Colonic mucosa (tissue), 4 donors: ENCODE measurements around the gene HHIP. TPM values are rescaled to one million over a fixed set of nuclear protein-coding genes. Genes with fewer than 3 reads are reported as not detected.

Experiments
- DNase-seq: peaks from one replicate; pipeline ENCODE4 v3.0.0-alpha.2; 2020
- H3K27ac ChIP-seq: fragments of 200-600 bp; one replicate; pipeline ENCODE4 v1.8.0; 2021
- H3K27me3 ChIP-seq: fragments of 200-600 bp; one replicate; pipeline ENCODE4 v1.8.0; 2021
- H3K36me3 ChIP-seq: fragments of 200-600 bp; one replicate; pipeline ENCODE4 v1.8.0; 2021
- H3K4me1 ChIP-seq: fragments of 200-600 bp; one replicate; pipeline ENCODE4 v1.8.0; 2021; ENCODE audit warnings: mild to moderate bottlenecking
- H3K4me3 ChIP-seq: fragments of 200-600 bp; one replicate; pipeline ENCODE4 v1.8.0; 2021
- H3K9ac ChIP-seq, 2 donors: one replicate each; pipeline ENCODE4 v1.7.0; 2013; ENCODE audit warnings: control low read depth in 2 of 2, low read depth in 2 of 2, low read length in 2 of 2
- H3K9me3 ChIP-seq: fragments of 200-600 bp; one replicate; pipeline ENCODE4 v1.8.0; 2021
- CTCF ChIP-seq: fragments of 200-600 bp; IDR thresholded peaks from one replicate; pipeline ENCODE4 v1.8.0; 2022; ENCODE audit warnings: antibody characterized with exemption, mild to moderate bottlenecking
- intact Hi-C: fragments of 100-400 bp; cut with DNase I; formaldehyde crosslinking; loops from one replicate; pipeline ENCODE4 v1.14.1; 2022
- total RNA-seq, 2 donors: library from RNA; stranded (reverse); fragmentation: NEBNext Ultra II Directional in 1 of 2; extraction: Animal tissue kit (Norgen Biotek cat#: 25700) in 1 of 2; gene quantifications; one replicate each; pipeline ENCODE4 v1.2.1, GENCODE V29; 2021
- donor health status: healthy.
- donor health status: DM: no; HTN: no; CAD: no.
- donor health status: DM: no; HTN: no; CAD: no.

HHIP gene
- total RNA-seq, 2 donors from 2014 or later: 4.2 to 5.9 TPM

GRCh38 chr4:144656850-144657249, 10.9 kb downstream of the HHIP start:
- H3K9ac ChIP-seq: no peak overlapping the region
- no peaks in the 10 kb centered on the region for H3K36me3 ChIP-seq
- TF ChIP-seq CTCF: no peak
- no peak overlapping the region for H3K27ac ChIP-seq
- no peaks in the 10 kb centered on the region for H3K9me3 ChIP-seq
- H3K4me3 ChIP-seq: no peak overlapping the region
- H3K4me1 ChIP-seq: no peaks in the 10 kb centered on the region
- no peak for DNase-seq
- H3K27me3 ChIP-seq: no peaks in the 10 kb centered on the region
- intact Hi-C loops: no loop called here

DNA sequence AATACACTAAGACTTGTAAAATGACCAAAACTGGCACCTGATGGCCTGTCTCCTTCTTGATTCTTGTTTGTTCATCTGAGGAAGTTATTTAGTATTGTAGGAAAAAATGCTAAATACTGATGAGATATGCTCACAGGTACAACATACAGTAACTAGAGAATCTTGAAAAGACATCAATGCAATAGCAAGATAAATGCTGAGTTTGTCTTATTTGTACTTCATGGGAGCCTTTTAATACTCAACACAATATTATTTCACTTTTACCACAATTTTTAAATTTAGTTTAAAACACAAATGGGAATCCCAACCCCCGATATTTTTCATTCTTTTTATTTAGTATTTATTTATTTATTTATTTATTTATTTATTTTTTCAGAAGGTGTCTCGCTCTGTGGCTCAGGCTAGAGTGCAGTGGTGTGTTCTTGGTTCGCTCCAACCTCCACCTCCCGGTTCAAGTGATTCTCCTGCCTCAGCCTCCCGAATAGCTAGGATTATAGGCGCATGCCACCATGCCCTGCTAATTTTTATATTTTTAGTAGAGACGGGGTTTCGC, 12.1 kb downstream of the HHIP start:
- intact Hi-C loops: no loop called here
- H3K9me3 ChIP-seq: no peaks in the 10 kb centered on the region
- H3K9ac ChIP-seq: no peak overlapping the region
- H3K27ac ChIP-seq: no peak overlapping the region
- no peak overlapping the region for H3K4me3 ChIP-seq
- TF ChIP-seq CTCF: no peak
- H3K36me3 ChIP-seq: no peaks in the 10 kb centered on the region
- no peak for DNase-seq
- H3K4me1 ChIP-seq: no peaks in the 10 kb centered on the region
- no peaks in the 10 kb centered on the region for H3K27me3 ChIP-seq

DNA sequence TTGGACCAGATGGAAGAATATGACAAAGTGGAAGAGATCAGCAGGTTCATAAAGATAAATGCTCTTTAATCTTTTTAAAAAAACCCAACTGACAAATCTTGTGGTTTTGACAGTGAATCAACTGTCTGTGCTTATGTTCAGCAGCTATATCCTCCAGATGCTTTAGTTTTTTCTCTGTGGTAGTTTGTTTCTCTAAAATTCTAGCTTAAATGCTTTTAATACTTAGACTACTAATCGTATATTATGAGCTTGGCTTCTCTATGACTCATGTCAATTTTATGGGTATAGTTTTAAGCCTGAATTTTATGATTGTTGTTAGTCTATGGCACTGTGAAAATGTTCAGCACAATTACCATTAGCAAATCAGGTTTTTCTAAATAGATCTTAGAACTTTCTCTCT, 12.9 kb downstream of the HHIP start:
- H3K4me1 ChIP-seq: no peaks in the 10 kb centered on the region
- no peak for TF ChIP-seq CTCF
- no peaks in the 10 kb centered on the region for H3K27me3 ChIP-seq
- no peak for DNase-seq
- no peak overlapping the region for H3K4me3 ChIP-seq
- intact Hi-C loops: no loop called here
- H3K36me3 ChIP-seq: no peaks in the 10 kb centered on the region
- no peaks in the 10 kb centered on the region for H3K9me3 ChIP-seq
- H3K27ac ChIP-seq: no peak overlapping the region
- H3K9ac ChIP-seq: no peak overlapping the region

DNA sequence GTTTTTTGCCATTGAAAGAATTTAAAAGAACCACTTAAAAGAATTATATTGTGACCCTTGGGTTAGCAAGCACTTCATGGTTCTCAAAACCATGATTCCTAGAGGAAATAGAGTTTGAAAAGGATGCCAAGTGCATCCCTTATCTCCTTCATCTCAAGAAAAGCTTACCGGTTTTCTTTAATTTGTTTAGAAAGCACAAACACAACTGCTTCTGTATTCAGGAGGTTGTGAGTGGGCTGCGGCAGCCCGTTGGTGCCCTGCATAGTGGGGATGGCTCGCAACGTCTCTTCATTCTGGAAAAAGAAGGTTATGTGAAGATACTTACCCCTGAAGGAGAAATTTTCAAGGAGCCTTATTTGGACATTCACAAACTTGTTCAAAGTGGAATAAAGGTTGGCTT, 13.5 kb downstream of the HHIP start:
- H3K4me3 ChIP-seq: no peak overlapping the region
- no peak for DNase-seq
- no peaks in the 10 kb centered on the region for H3K36me3 ChIP-seq
- H3K4me1 ChIP-seq: no peaks in the 10 kb centered on the region
- no peak overlapping the region for H3K9ac ChIP-seq
- no peak for TF ChIP-seq CTCF
- H3K9me3 ChIP-seq: no peaks in the 10 kb centered on the region
- intact Hi-C loops: no loop called here
- no peaks in the 10 kb centered on the region for H3K27me3 ChIP-seq
- H3K27ac ChIP-seq: no peak overlapping the region

DNA sequence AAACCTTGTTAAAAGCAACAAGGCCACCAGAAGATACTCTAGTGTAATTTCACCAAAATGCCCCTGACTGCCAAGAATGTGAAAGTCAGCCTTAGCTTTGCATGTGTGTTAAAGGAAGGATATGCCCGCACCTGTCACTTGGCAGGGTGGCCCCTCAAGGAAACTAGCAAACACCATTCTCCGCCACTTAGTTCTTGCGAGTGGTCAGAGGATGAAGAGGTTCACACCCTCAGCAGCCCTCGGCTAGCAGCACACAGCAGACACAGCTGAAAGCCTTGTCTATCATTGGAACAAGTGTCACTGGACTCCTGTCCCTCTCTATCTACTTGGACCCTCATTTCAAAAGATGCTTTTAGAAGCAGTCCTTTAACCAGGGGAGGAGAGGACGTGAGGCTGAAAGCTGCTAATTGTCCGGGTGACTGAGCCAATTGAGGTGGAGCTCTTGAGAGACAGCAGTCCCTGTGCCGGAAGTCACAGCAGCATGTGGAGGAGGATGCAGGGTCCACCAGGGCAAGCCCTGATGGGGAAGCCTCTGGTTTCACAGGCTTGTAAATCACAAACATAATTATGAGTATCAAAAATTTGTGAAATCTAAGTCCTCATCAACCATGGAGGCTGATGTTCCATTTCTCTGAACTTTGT, 18.0 kb downstream of the HHIP start:
- no peaks in the 10 kb centered on the region for H3K4me1 ChIP-seq
- no peak for DNase-seq
- H3K9me3 ChIP-seq: no peaks in the 10 kb centered on the region
- intact Hi-C loops: no loop called here
- H3K9ac ChIP-seq: no peak overlapping the region
- H3K27ac ChIP-seq: no peak overlapping the region
- H3K27me3 ChIP-seq: no peaks in the 10 kb centered on the region
- H3K36me3 ChIP-seq: no peaks in the 10 kb centered on the region
- no peak for TF ChIP-seq CTCF
- H3K4me3 ChIP-seq: no peak overlapping the region
